Measurements from ENCODE around the gene SRD5A3.

GRCh38 chr4:55304303-55304702 is 41.7 kb upstream of the SRD5A3 start:
- no peak for TF ChIP-seq CTCF (IDR thresholded peaks at IDR 0.05; ENCODE audit: low read depth, low read length, missing input control)
- TF ChIP-seq ZBTB33 (IDR thresholded peaks at IDR 0.05), result no peak
- TF ChIP-seq YY1 (IDR thresholded peaks at IDR 0.05), result no peak
- no peak for TF ChIP-seq FOXA1 (IDR thresholded peaks at IDR 0.05)
- no peak for TF ChIP-seq REST (IDR thresholded peaks at IDR 0.05)
- TF ChIP-seq RAD21 (IDR thresholded peaks at IDR 0.05), result no peak

Data from liver (tissue), 3 donors.